HG03060 (cell line): ENCODE measurements around the gene GEMIN8.

Experiments used
- ATAC-seq: cut with Tn5 transposase; IDR thresholded peaks from one replicate; pipeline ENCODE4 v1.9.1; 2021; ENCODE audit warnings: low read depth, moderate number of reproducible peaks; ENCODE audit not compliant: unreplicated experiment

GEMIN8 gene

GRCh38 chrX:14017399-14017798 is 12.3 kb downstream of the GEMIN8 start:
- ATAC-seq: no peak

GRCh38 chrX:14015941-14016340 is 13.8 kb downstream of the GEMIN8 start:
- ATAC-seq: no peak

GRCh38 chrX:14015294-14015693 is 14.4 kb downstream of the GEMIN8 start:
- no peak for ATAC-seq

- ATAC-seq: no peak
Measured at GRCh38 chrX:14014526-14014925, 15.2 kb downstream of the GEMIN8 start.

GRCh38 chrX:14013054-14013453 is 16.6 kb downstream of the GEMIN8 start:
- ATAC-seq: no peak

- ATAC-seq: no peak
Measured at GRCh38 chrX:14010566-14010965, 19.1 kb downstream of the GEMIN8 start.

GRCh38 chrX:14006540-14006939 is 23.2 kb downstream of the GEMIN8 start:
- ATAC-seq: no peak

GRCh38 chrX:14003876-14004425 is 25.7 kb downstream of the GEMIN8 start:
- ATAC-seq: no peak

- ATAC-seq: no peak
Measured at GRCh38 chrX:14003028-14003427, 26.7 kb downstream of the GEMIN8 start.

- ATAC-seq: no peak
Measured at GRCh38 chrX:13996650-13997049, 33.0 kb downstream of the GEMIN8 start.

- ATAC-seq: no peak
Measured at GRCh38 chrX:13994536-13995080, 35.1 kb downstream of the GEMIN8 start.

GRCh38 chrX:13994104-13994503 is 35.6 kb downstream of the GEMIN8 start:
- no peak for ATAC-seq

GRCh38 chrX:13990126-13990800 is 39.4 kb downstream of the GEMIN8 start:
- ATAC-seq: no peak

GRCh38 chrX:13985697-13986435 is 43.8 kb downstream of the GEMIN8 start:
- no peak for ATAC-seq

- no peak for ATAC-seq
Measured at GRCh38 chrX:13983734-13984133, 46.0 kb downstream of the GEMIN8 start.

GRCh38 chrX:13968198-13968597 is 61.5 kb downstream of the GEMIN8 start:
- ATAC-seq: no peak

GRCh38 chrX:13967636-13968035 is 62.1 kb downstream of the GEMIN8 start:
- ATAC-seq: no peak

- no peak for ATAC-seq
Measured at GRCh38 chrX:13966793-13967125, 62.9 kb downstream of the GEMIN8 start.

- no peak for ATAC-seq
Measured at GRCh38 chrX:13966071-13966792, 63.5 kb downstream of the GEMIN8 start.

- no peak for ATAC-seq
Measured at GRCh38 chrX:13965531-13965930, 64.2 kb downstream of the GEMIN8 start.

GRCh38 chrX:13956998-13957397 is 72.7 kb downstream of the GEMIN8 start:
- no peak for ATAC-seq
